Activated CD4-positive, alpha-beta T cell treated with anti-CD3 and anti-CD28 coated beads for 4 hours (primary cell): ENCODE results near the gene FBP1.
A peak's percentile ranks its signal among the peaks of the same experiment; 100 is the strongest.
"Not testable (repeated sequence)": the region's sequence is repeated elsewhere in the genome, so short reads cannot be mapped to it uniquely, and the experiment has no call there.

Experiments used
- DNase-seq, 2 donors: peaks; one replicate each; pipeline ENCODE4 v3.0.0-alpha.2; 2020

FBP1 gene

DNA sequence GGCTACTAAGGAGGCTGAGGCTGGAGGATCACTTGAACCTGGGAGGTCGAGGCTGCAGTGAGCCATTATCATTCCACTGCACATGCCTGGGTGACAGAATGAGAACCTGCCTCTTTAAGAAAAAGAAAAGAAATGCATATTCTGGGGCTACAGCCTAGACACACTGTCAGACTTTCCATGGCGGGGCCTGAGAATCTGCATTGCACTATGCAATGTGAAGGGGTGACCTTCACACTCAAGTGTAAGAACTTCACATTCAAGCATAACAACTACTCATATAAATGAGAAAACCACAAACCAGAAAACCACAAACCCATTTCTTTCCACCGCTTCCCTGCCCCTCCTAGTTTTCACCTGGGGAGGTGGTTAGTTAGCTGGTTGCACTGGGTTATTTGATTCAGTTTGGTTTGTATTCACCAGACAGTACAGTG lies 27.7 kb downstream of the FBP1 start:
- peak; percentile 8 to 29 for DNase-seq

DNA sequence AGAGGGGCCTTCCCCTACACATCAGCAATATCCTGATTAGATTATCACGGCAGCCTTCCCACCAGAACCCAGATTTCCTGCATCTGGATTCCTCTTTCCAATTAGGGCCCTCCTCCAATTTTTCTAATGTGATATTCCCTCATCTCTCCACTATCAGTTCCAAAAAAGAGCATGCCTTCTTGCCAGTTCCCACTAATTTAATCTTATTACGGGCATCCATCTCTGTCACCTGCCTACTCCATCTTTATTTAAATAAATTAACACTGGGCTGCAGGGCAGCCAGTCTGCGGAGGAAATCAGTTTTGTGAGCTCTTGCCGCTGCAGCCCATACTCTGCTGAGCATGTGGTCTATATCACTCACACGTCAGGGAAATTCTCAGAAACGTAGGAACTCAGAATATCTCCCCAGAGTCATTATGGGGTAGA lies 29.1 kb downstream of the FBP1 start:
- no peak for DNase-seq

GRCh38 chr9:94607423-94607691 lies 32.0 kb downstream of the FBP1 start:
- no peak for DNase-seq

- DNase-seq: no peak
Measured at GRCh38 chr9:94606646-94607422, 32.5 kb downstream of the FBP1 start.

DNA sequence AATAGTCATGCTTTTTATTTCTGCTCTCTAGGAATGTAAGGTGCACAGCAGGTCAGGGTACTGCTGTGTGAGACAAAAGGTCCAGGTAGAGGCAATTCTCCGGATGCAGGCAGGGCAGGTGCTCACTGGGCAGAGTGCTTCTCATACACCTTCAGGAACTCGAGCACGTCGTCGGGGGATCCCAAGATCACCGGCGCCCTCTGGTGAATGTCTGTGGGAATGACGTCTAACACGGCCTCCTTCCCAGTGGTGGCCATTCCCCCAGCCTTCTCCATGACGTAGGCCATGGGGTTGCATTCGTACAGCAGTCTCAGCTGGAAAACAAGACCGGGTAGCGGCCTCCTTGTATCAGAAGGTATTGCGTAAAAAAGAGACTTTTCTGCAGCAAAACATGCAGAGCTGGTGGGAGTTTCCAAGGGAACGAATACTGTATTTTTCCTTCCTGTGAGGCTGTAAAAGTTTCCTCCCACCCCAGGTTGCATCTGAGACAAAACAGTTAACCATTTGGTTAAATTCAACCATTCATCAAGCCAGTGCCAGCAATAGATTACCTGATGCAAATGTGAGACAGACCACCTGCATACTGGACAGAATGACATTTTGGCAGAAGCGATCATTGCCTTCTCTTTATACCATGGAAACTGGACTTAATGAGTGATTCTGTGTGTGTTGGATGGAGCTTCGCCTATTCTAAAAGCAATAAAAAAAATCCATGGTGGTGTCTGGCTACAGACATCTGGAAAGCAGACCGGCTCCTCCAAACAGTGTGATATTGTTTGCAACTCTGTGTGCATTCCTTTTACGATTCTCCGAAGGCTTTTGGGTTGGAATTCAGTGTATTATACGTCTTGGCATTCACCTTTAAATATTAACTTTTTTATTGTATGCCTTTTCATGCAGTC lies 35.8 kb downstream of the FBP1 start:
- peak; percentile 60 to 69 for DNase-seq

DNA sequence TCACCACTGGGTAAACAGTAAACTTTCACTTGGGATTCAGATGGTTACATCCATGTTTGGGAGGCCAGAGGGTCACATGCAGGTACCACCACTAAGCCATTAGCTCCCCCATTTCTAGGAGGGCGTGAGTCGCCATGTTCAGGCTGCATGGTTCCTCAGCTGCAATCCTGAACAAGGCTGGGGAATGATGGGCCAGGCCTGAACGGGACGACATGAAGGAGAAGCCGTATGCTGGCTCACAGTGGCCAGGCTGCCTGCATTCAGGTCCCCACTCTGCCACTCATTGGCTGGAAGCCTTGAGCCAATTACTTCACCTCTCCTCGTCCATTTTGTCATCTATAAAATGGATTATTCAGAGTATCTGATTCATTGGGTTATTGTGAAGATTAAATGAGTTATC lies 36.7 kb downstream of the FBP1 start:
- DNase-seq: no peak

- DNase-seq: no peak
Measured at GRCh38 chr9:94600715-94601114, 38.6 kb downstream of the FBP1 start.

- DNase-seq: no peak
Measured at GRCh38 chr9:94600258-94600657, 39.1 kb downstream of the FBP1 start.

DNA sequence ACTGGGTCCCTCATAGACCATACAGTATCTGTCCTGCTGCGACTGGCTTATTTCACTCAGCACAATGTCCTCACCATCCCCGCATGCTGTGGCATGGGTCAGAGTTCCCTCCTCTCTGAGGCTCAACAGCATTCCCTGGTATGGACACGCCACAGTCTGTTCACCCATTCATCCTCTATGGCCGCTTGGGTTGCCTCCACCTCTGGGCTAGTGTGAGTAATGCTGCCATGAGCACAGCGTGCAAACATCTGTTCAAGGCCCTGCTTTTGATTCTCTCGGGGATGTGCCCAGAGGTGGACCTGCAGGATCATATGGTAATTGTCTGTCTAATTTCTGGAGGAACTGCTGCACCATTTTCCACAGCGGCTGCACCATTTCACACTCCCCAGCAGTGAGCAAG lies 40.2 kb downstream of the FBP1 start:
- no peak for DNase-seq

DNA sequence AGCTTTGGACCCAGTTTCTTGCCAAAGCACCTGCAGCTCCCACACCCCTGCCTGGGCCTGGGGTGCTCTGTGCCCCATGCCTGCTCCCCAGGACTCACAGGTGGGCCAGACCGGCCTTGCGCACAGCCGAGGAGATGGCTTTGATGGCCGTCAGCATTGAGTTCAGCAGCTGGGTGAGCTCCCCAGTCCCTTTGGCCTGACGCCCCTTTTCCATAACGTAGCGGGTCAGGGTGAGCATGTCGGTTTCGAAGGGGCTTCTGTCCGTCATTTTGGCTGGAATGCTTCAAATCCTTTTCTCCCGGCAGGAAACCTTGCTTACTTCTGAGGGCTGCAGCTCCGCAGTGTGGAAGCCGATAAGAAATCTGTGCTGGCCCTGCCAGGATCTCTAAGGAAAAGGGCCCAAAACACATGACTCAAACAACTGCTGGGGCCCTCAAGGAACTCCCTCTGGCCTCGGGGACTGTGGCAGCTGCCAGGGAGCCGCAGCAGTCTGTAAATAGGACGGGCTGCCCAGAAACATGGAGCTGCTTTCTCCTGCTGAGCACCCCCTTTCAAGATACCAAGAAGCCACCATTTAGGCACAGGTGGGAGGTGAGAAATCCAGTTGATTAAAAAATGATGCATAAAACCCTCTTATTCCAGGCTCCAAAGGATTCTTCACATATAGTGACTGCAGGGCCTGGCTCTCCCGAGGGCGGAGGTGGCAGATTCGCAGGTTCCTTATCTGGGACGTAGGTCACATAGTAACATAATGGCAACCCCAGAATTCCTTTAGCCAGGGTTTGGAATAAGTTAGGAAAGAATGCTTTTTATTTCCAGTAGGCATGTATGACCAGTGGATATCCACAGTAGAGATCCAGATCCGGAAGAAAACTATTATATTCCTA lies 45.6 kb downstream of the FBP1 start, which contains the start of gene FBP2:
FBP2 (minus strand) TSS at position 366 of the 887 bp plus-strand sequence; CDS start at position 268, 98 bp downstream.
- DNase-seq: no peak

DNA sequence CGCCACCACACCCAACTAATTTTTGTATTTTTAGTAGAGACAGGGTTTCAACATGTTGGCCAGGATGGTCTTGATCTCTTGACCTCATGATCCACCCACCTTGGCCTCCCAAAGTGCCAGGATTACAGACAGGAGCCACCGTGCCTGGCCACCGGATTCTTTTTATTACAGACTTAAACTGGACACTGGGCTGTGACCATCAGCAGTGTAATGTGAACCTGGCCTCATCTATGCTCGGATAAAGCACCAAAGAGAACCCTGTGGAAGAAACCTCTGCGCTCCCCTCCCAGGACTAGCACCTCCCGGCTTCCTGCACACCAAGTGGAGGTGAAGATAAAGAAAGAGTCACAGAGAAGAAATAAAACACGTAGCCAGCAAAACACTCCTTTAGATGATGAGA lies 46.6 kb downstream of the FBP1 start:
- DNase-seq: not testable (repeated sequence)

DNA sequence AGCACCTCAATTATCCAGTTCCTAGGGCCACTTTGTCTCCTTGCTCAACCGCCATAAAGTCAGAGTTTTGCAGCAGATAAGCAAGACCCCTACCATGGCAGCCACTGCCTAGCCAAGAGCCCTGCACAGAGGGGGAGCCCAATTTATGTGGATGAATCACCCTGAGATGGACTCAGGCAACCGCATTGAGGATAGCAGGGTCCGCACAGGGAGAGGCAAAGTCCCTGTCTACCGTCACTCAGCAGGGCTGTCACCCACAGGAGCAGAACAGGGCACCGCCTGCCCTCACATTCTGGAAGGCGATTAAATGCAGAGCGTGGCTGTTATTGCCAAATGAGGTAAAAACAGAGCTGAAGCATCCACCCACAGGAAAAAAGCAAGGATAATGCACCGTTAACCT lies 47.4 kb downstream of the FBP1 start:
- DNase-seq: no peak

GRCh38 chr9:94591046-94591545 lies 48.2 kb downstream of the FBP1 start:
- not testable (repeated sequence) for DNase-seq

- no peak for DNase-seq
Measured at GRCh38 chr9:94588681-94589080, 50.6 kb downstream of the FBP1 start.

DNA sequence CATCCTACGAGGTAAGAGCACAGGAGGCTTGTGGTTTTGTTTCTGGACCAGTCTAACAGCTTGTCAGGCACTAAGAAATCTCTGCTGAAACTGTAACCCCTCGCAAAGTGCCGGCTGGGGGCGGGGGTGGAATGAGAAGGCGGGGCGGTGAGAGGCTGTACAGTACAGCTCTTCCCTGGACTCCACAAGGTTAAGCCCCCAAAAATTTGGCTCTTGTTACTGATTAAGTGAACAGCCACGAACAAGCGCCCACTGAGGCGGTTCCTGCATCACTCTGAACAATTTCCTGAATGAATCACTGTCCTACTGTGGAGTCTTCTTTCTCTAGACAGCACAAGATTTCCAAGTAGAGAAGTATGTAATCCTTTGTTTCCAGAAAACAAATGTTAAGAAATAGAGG lies 52.5 kb downstream of the FBP1 start:
- DNase-seq: no peak

DNA sequence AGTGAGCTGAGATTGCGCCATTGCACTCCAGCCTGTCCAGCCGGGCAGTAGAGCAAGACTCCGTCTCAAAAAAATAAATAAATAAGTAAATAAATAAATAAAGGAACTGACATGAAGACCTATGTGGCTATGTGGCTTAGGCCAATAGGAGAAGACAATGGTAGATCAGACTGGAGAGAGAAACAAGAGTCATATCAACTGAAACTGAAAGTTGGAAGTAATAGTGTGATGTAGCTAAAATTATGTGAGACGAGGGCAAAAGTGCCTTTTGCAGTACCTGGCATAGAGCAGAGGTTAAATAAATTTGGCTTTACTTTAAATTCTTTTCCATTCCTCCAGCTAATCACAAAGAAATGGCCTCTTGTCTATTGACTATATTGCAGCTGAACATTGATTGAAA lies 53.0 kb downstream of the FBP1 start:
- no peak for DNase-seq

DNA sequence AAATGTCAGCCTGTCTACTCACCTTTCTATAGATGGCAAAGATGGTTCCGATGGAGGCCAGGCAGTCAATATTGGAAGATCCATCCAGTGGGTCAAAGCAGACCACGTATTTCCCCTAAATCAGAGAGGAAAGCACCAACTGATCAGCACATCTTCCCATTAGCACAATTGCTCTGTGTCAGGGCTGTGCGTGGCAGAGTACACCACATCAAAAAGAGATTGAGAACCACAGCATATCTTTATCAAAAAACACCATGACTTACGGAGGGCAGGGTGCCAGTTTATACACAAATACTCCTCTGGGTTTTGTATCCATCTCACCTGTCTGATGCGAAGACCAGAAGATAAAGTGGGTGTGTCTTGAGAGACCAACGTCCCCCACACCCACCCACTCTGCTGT lies 54.8 kb downstream of the FBP1 start:
- no peak for DNase-seq

GRCh38 chr9:94581728-94582127 lies 57.6 kb downstream of the FBP1 start:
- no peak for DNase-seq

DNA sequence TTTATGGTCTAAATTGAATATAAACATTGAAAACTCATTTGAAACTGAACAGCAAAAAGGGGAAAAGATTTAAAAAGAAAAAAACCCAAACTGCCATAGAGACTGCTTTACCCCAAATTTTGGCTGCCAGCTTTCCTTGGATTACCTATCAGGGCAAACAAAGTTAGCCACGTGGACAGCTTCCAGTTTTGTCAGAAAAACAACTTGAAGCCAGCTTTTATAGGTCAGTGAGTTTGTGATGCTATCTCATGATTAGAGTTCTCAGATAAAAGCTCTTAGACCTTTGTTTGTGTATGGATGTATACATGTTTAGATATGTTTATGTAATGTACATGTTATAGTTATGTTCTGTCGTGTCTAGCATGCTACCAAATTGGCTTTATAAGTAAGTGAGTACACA lies 61.7 kb downstream of the FBP1 start:
- no peak for DNase-seq

GRCh38 chr9:94577036-94577435 lies 62.3 kb downstream of the FBP1 start:
- DNase-seq: no peak

GRCh38 chr9:94576131-94576530 lies 63.2 kb downstream of the FBP1 start:
- DNase-seq: no peak

GRCh38 chr9:94568972-94569712 lies 70.2 kb downstream of the FBP1 start:
- no peak for DNase-seq
